ENCODE measurements around the gene KIF22. TPM values are rescaled to one million over a fixed set of nuclear protein-coding genes. Genes with fewer than 3 reads are reported as not detected.

The KIF22 gene
- total and polyA plus RNA-seq, 3 experiments from 2014 or later: 61.2 to 131 (median 118) TPM

DNA sequence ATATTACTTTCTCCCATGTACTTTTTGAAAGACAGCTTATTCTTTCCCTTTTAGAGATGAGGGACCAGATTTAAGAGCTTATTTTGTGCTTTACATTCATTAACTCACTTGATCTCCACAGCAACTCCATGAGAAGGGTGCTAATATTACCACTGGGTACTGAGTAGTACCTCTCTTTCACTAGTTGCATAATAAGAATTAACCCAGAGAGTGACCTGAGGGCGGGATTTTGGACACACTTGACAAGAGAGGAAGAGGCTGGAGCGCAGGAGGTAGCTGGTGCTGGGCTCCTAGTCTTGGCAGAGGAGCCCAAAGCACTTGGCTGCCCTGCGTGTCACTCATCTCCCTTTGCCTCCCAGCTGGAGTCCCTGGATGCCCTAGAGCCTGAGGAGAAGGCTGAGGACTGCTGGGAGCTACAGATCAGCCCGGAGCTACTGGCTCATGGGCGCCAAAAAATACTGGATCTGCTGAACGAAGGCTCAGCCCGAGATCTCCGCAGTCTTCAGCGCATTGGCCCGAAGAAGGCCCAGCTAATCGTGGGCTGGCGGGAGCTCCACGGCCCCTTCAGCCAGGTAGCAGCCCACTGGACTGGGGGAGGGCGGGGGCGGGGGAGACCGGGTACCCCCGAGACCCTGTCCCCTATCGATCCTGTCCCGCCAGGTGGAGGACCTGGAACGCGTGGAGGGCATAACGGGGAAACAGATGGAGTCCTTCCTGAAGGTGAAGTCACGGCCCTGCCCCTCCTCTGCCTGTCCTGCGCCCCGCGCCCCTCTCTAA, 14.1 kb downstream of the KIF22 start:
- peak overlapping the region; percentile 95 for H3K27ac ChIP-seq (ENCODE audit: low read depth, low read length)
- ChIA-PET POLR2A (interaction anchor here (0.6 to 2.6 kb wide), 9 partner anchors 11 to 259 kb away, joined by 3 to 21 read pairs (median 5); partner anchors contain the start of genes KIF22 and PAGR1), CTCF (interaction anchor here (0.7 to 7.5 kb wide), 8 partner anchors 9 to 104 kb away, joined by 3 to 42 read pairs (median 6); partner anchors contain the start of genes KIF22 and PAGR1)
- peaks cover 3 to 50% (median 4%) of the 10 kb centered on the region in 3 donors for H3K36me3 Mint-ChIP-seq
- peak overlapping the region; percentile 94 to 100 (median 99) for H3K27ac Mint-ChIP-seq
- peaks cover 15% of the 10 kb centered on the region for H3K36me3 ChIP-seq (ENCODE audit: insufficient read depth, low read length)
- H3K9me3 Mint-ChIP-seq: no peaks in the 10 kb centered on the region
- no peak for DNase-seq
- peak overlapping the region; percentile 87 for H3K4me3 ChIP-seq (ENCODE audit: low read length)
- H3K4me1 ChIP-seq (ENCODE audit: insufficient read depth, low read length): peaks cover 27% of the 10 kb centered on the region
- H3K27me3 ChIP-seq (ENCODE audit: insufficient read depth, low read length, poor library complexity, severe bottlenecking): no peaks in the 10 kb centered on the region
- H3K27me3 Mint-ChIP-seq: peaks cover 0 to 4% of the 10 kb centered on the region in 2 donors
- H3K9me3 ChIP-seq (ENCODE audit: low read length): no peaks in the 10 kb centered on the region
- H3K4me3 Mint-ChIP-seq: peak overlapping the region; percentile 93 to 100 (median 98)
- peaks cover 32 to 38% (median 38%) of the 10 kb centered on the region in 3 donors for H3K4me1 Mint-ChIP-seq

DNA sequence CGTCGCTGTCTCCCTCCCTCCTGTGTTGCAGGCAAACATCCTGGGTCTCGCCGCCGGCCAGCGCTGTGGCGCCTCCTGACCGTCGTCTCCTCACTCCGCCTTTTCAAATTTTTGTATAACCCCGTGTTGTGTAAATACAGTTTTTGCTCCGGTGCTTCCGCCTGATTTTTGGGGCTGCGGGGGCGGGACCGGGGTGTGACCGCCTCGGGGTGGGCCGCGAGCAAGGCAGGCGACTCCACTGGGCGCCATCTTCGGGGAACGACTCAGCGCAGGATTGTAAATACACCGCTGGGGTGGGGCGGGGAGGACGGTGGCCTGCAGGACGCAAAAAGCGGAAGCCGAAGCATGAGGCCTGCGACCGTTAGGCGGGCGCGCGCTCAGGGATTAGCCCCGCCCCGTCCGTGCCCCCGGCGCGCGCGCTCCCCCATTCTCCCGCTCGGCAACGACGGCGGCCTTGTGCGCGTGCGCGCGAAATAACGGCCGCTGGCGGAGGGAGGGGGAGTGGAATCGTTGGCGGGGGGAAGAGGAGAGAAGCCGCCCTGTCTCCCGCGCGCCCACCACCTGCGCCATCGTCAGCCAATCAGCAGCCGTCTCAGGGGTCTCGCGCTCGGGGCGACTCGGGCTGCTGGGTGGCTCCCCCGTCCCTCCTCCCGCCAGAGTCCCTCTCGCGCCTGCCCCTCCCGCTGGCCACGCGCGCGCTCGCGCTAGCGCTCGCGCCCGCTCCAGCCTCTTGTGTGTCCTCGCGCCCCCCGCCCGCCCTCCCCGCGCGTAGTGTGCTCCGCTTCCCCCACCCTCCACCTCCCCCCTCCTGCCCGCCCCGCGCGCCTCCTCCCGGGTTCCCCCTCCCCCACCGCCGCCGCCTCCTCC, 14.9 kb downstream of the KIF22 start:
- no peaks in the 10 kb centered on the region for H3K27me3 ChIP-seq (ENCODE audit: insufficient read depth, low read length, poor library complexity, severe bottlenecking)
- peaks cover 0 to 2% (median 0%) of the 10 kb centered on the region in 5 donors for H3K9me3 Mint-ChIP-seq
- H3K36me3 ChIP-seq (ENCODE audit: insufficient read depth, low read length): peaks cover 11% of the 10 kb centered on the region
- H3K4me1 ChIP-seq (ENCODE audit: insufficient read depth, low read length): peaks cover 35% of the 10 kb centered on the region
- POLR2A ChIA-PET: interaction anchor here (1.0 to 4.1 kb wide), 8 partner anchors 10 to 104 kb away, joined by 3 to 59 read pairs (median 14); partner anchors contain the start of genes KIF22 and PAGR1
- H3K4me1 Mint-ChIP-seq: peaks cover 40 to 46% (median 46%) of the 10 kb centered on the region in 3 donors
- DNase-seq: peak; percentile 97 to 99 (median 97)
- H3K9me3 ChIP-seq (ENCODE audit: low read length): no peaks in the 10 kb centered on the region
- peak overlapping the region; percentile 93 to 100 (median 98) for H3K4me3 Mint-ChIP-seq
- H3K27me3 Mint-ChIP-seq: peaks cover 0 to 4% of the 10 kb centered on the region in 2 donors
- H3K4me3 ChIP-seq (ENCODE audit: low read length): peak overlapping the region; percentile 87
- CTCF ChIA-PET: interaction anchor here (2.9 to 7.5 kb wide), 4 partner anchors 11 to 105 kb away, joined by 22 to 92 read pairs (median 36); partner anchors contain the start of genes KIF22, MVP and PAGR1
- peak overlapping the region; percentile 94 to 100 (median 99) for H3K27ac Mint-ChIP-seq
- H3K27ac ChIP-seq (ENCODE audit: low read depth, low read length): peak overlapping the region; percentile 95
- peaks cover 3 to 50% (median 4%) of the 10 kb centered on the region in 3 donors for H3K36me3 Mint-ChIP-seq

DNA sequence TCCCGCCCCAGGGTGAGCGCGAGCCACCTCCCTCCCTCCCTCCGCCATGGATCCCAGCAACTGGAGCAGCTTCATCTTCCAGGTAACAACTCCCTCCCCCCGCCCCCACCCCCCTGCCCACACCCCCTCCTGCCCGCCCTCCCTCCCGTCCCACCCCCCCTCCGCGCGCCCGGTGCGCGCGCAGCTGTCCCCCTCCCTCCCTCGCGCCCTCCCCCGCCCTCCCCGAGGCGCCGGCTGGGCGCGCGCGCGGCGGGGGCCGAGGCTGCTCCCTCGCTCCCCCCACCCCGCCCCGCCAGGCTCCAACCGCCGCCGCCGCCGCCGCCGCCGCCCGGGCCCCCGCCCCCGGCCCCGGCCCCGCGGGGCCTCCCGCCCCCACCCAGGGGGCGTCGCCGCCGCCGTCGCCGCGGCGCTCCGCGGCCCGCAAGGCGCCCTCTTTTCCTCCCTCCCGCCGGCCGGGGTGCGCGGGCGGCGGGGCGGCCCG, 15.6 kb downstream of the KIF22 start, which contains the start of gene MAZ:
MAZ (plus strand) TSS at position 431 of the 481 bp plus-strand sequence. CDS start 173 bp downstream, outside the sequence.
- Mint-ChIP-seq H3K4me3 (peak within 1 kb of the TSS; percentile 93 to 100 (median 98)), H3K27me3 (peaks cover 0 to 4% of the 10 kb centered on the region in 2 donors)
- peak within 1 kb of the TSS; percentile 87 for H3K4me3 ChIP-seq (ENCODE audit: low read length)

DNA sequence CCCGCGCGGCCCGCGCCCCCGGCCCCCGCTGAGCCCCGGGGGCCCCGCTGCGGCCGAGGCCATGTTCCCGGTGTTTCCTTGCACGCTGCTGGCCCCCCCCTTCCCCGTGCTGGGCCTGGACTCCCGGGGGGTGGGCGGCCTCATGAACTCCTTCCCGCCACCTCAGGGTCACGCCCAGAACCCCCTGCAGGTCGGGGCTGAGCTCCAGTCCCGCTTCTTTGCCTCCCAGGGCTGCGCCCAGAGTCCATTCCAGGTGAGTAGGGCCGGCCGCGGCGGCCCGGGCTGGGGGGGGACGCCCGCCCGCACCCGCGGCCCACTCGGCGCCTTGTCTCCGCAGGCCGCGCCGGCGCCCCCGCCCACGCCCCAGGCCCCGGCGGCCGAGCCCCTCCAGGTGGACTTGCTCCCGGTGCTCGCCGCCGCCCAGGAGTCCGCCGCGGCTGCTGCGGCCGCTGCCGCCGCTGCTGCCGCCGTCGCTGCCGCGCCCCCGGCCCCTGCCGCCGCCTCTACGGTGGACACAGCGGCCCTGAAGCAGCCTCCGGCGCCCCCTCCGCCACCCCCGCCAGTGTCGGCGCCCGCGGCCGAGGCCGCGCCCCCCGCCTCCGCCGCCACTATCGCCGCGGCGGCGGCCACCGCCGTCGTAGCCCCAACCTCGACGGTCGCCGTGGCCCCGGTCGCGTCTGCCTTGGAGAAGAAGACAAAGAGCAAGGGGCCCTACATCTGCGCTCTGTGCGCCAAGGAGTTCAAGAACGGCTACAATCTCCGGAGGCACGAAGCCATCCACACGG, 16.3 kb downstream of the KIF22 start:
- peaks cover 50 to 60% (median 58%) of the 10 kb centered on the region in 3 donors for H3K4me1 Mint-ChIP-seq
- CTCF ChIA-PET: interaction anchor here (0.6 to 5.0 kb wide), 16 partner anchors 8 to 132 kb away, joined by 3 to 92 read pairs (median 8); partner anchors contain the start of genes KIF22, MVP and PAGR1
- DNase-seq: peak in 4 of 5 donors; percentile 37 to 70 (median 45)
- peaks cover 0 to 5% of the 10 kb centered on the region in 2 donors for H3K27me3 Mint-ChIP-seq
- peak overlapping the region; percentile 65 to 100 (median 99) for H3K27ac Mint-ChIP-seq
- Histone ChIP-seq H3K9me3 (ENCODE audit: low read length) (no peaks in the 10 kb centered on the region), H3K4me1 (ENCODE audit: insufficient read depth, low read length) (peaks cover 44% of the 10 kb centered on the region), H3K4me3 (ENCODE audit: low read length) (peak overlapping the region; percentile 71), H3K27ac (ENCODE audit: low read depth, low read length) (peak overlapping the region; percentile 79), H3K36me3 (ENCODE audit: insufficient read depth, low read length) (peaks cover 5% of the 10 kb centered on the region), H3K27me3 (ENCODE audit: insufficient read depth, low read length, poor library complexity, severe bottlenecking) (no peaks in the 10 kb centered on the region)
- H3K36me3 Mint-ChIP-seq: peaks cover 3 to 42% (median 4%) of the 10 kb centered on the region in 3 donors
- peaks cover 0 to 2% (median 0%) of the 10 kb centered on the region in 5 donors for H3K9me3 Mint-ChIP-seq
- POLR2A ChIA-PET: interaction anchor here (0.5 to 4.1 kb wide), 14 partner anchors 10 to 285 kb away, joined by 3 to 59 read pairs (median 6); partner anchors contain the start of genes ALDOA, ASPHD1, C16orf54 and KIF22
- peak overlapping the region; percentile 88 to 96 (median 93) for H3K4me3 Mint-ChIP-seq

More for the DNA sequence above, 15.6 kb downstream of the KIF22 start, which contains the start of gene MAZ:
- ChIA-PET CTCF (interaction anchor here (5.0 kb wide), 1 partner anchor 13 kb away, joined by 92 read pairs; the partner anchor contains the start of genes MVP and PAGR1), POLR2A (interaction anchor here (0.6 to 4.1 kb wide), 7 partner anchors 10 to 105 kb away, joined by 6 to 59 read pairs (median 21); partner anchors contain the start of genes KIF22, MVP and PAGR1)
- peaks cover 0 to 2% (median 0%) of the 10 kb centered on the region in 5 donors for H3K9me3 Mint-ChIP-seq
- peaks cover 47 to 53% (median 53%) of the 10 kb centered on the region in 3 donors for H3K4me1 Mint-ChIP-seq
- Histone ChIP-seq H3K36me3 (ENCODE audit: insufficient read depth, low read length) (peaks cover 10% of the 10 kb centered on the region), H3K27me3 (ENCODE audit: insufficient read depth, low read length, poor library complexity, severe bottlenecking) (no peaks in the 10 kb centered on the region), H3K9me3 (ENCODE audit: low read length) (no peaks in the 10 kb centered on the region), H3K4me1 (ENCODE audit: insufficient read depth, low read length) (peaks cover 42% of the 10 kb centered on the region), H3K27ac (ENCODE audit: low read depth, low read length) (peak within 1 kb of the TSS; percentile 95)
- DNase-seq: peak in 1 of 5 donors; percentile 68
- H3K27ac Mint-ChIP-seq: peak within 1 kb of the TSS; percentile 98 to 100 (median 100)
- peaks cover 3 to 46% (median 4%) of the 10 kb centered on the region in 3 donors for H3K36me3 Mint-ChIP-seq

DNA sequence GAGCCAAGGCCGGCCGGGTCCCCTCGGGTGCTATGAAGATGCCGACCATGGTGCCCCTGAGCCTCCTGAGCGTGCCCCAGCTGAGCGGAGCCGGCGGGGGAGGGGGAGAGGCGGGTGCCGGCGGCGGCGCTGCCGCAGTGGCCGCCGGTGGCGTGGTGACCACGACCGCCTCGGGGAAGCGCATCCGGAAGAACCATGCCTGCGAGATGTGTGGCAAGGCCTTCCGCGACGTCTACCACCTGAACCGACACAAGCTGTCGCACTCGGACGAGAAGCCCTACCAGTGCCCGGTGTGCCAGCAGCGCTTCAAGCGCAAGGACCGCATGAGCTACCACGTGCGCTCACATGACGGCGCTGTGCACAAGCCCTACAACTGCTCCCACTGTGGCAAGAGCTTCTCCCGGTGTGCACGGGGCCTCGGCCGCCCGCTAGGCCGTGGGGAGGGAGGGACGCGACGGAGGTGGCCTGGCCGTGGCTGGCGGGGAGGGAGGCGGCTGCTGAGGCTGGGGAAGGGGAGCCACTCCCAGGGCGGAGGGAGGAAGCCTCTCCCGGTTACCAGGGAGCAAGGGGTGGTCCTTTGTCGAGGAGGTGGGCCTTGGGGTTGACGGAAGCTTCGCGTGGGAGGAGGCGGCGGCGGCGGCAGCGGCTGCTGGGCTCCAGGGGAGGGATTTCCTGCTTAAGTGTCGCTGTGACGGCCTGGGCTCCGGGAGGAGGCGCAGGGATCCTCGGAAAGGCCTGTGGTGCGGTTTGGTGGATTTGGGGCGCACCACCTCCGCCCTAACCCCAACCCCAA, 17.1 kb downstream of the KIF22 start:
- Histone ChIP-seq H3K36me3 (ENCODE audit: insufficient read depth, low read length) (peaks cover 5% of the 10 kb centered on the region), H3K4me3 (ENCODE audit: low read length) (peak overlapping the region; percentile 71), H3K4me1 (ENCODE audit: insufficient read depth, low read length) (peaks cover 48% of the 10 kb centered on the region), H3K9me3 (ENCODE audit: low read length) (no peaks in the 10 kb centered on the region), H3K27me3 (ENCODE audit: insufficient read depth, low read length, poor library complexity, severe bottlenecking) (no peaks in the 10 kb centered on the region), H3K27ac (ENCODE audit: low read depth, low read length) (peak overlapping the region; percentile 79)
- Mint-ChIP-seq H3K4me1 (peaks cover 50 to 67% (median 58%) of the 10 kb centered on the region in 3 donors), H3K27ac (peak overlapping the region; percentile 93 to 100 (median 100)), H3K36me3 (peaks cover 3 to 37% (median 4%) of the 10 kb centered on the region in 3 donors), H3K9me3 (peaks cover 0 to 2% (median 0%) of the 10 kb centered on the region in 5 donors), H3K27me3 (peaks cover 0 to 5% of the 10 kb centered on the region in 2 donors), H3K4me3 (peak overlapping the region; percentile 88 to 96 (median 93))
- peak; percentile 81 to 93 (median 92) for DNase-seq
- ChIA-PET POLR2A (interaction anchor here (0.5 to 4.1 kb wide), 20 partner anchors 9 to 1317 kb away, joined by 3 to 59 read pairs (median 5); partner anchors contain the start of genes ALDOA, ASPHD1, C16orf54 and KIF22), CTCF (interaction anchor here (0.6 to 5.0 kb wide), 23 partner anchors 9 to 211 kb away, joined by 3 to 92 read pairs (median 4); partner anchors contain the start of genes KIF22, MVP and PAGR1)
